D341Med (cell line): ENCODE measurements around the gene SMKR1.
"Not testable (repeated sequence)": the region's sequence is repeated elsewhere in the genome, so short reads cannot be mapped to it uniquely, and the experiment has no call there.

Experiments
- DNase-seq: peaks from one replicate; pipeline ENCODE4 v3.0.0; 2012; ENCODE audit warnings: low spot score

Gene SMKR1

GRCh38 chr7:129482781-129483180, 19.6 kb upstream of the SMKR1 start:
- DNase-seq, result no peak

DNA sequence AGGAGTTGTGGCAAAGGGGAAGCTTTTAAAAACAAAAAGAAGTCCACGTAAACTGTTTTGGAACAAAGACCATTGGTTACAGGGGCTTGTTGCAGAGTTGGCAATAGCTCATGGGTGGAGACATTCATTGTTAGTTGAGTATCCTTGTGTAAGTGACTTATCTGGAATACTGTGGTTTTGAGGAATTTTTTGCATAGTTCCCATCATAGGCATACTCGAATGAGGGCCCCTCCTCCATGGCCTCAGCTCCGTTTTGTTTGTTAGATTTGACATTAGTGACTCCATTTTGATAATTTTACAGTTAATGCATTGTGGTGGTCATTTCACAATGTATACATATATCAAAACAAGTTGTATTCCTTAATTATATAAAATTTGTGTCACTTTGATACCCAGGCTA, 12.8 kb upstream of the SMKR1 start:
- no peak for DNase-seq

GRCh38 chr7:129492391-129492790, 9.9 kb upstream of the SMKR1 start:
- no peak for DNase-seq

DNA sequence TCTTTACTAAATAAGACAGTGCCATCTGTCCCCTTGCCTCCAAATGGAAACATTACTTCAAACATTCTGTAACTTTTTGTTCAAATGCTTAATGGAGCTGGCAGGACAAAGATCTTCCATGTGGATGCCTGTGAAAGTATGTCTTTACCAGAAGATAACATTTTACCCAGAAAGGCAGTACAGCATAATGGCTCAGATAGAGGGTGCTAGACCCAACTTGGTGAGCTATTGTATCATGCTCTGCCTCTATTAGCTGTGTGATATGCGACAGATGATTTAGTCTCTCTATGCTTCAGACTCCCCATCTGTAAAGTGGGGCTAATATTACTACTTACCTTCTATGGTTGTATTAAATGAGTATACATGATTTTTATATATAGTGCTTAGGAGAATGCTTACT, 8.8 kb upstream of the SMKR1 start:
- DNase-seq, result no peak

GRCh38 chr7:129494041-129494440, 8.3 kb upstream of the SMKR1 start:
- no peak for DNase-seq

DNA sequence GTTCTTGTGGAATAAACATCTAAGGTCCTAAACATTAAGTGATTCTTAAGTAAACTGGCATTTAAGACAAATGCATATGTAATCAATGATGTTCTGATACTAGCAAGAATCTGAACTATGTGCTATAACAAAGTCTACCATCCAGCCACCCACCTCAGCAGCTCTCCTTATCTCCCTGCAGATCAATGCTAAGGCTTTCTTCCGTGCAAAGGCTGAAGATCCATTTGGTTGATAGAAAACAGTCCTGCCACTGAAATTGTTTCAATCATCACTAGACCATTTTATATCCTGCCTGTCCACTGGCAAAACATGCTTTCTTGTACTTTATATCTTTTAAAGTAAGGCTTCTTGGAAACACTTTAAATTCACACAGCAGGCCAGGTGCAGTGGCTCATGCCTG, 6.3 kb upstream of the SMKR1 start:
- DNase-seq, result no peak

GRCh38 chr7:129496653-129497052, 5.7 kb upstream of the SMKR1 start:
- no peak for DNase-seq

DNA sequence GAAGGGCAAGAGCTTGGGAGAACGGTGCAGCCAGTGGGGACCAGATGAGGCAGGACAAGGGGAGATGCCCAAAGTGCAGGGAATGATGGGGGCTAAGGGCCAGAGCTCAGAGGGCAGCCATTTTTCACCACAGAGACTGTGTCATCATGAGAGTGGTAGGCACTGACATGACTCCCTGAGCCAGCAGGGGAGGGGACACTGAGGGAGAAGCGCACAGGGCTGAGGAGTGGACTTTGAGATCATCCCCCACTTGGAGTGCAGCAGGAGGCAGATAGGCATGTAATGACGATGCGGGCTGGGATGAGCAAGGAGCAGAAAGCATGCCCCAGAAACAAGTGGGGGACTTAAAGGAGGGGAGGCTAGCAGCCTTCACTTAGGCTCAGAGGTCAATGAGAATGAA, 5.2 kb upstream of the SMKR1 start:
- DNase-seq, result no peak

DNA sequence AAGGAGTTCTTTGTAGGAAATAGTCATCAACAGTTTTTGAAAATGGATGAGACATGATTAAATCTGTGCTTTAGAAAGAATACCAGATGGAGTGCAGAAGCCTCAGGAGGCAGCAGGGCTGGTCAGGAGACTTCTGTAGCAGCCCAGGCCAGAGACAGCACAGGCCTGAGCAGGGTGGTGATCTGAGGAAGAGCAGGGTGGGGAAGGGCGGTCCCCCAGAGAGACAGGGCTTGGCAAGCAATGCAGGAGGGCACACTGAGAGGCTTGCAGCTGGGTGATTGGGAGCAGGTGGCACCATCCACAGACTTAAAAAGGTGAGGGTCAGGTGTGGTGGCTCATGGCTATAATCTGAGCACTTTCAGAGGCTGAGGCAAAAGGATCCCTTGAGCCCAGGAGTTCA, 4.3 kb upstream of the SMKR1 start:
- DNase-seq, result no peak

- DNase-seq, result no peak
Observed at GRCh38 chr7:129499999-129500398, 2.3 kb upstream of the SMKR1 start.

GRCh38 chr7:129502708-129503685, 666 bp downstream of the SMKR1 start:
- no peak for DNase-seq

DNA sequence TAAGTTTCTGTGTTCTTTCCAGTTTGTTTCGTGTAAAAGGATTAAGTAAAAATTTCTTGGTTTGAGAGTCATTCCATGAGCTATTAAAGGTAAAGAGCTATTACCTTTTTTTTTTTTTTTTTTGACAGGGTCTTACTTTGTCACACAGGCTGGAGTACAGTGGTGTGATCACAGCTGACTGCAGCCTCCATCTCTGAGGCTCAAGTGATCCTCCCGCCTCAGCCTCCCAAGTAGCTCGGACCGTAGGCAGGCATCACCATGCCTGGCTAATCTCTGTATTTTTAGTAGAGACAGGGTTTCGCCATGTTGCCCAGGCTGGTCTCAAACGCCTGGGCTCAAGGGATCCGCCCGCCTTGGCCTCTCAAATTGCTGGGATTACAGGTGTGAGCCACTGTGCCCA, 1.4 kb downstream of the SMKR1 start:
- DNase-seq, result no peak

GRCh38 chr7:129512192-129512591, 9.9 kb downstream of the SMKR1 start:
- DNase-seq, result no peak

GRCh38 chr7:129513546-129513945, 11.2 kb downstream of the SMKR1 start:
- no peak for DNase-seq

DNA sequence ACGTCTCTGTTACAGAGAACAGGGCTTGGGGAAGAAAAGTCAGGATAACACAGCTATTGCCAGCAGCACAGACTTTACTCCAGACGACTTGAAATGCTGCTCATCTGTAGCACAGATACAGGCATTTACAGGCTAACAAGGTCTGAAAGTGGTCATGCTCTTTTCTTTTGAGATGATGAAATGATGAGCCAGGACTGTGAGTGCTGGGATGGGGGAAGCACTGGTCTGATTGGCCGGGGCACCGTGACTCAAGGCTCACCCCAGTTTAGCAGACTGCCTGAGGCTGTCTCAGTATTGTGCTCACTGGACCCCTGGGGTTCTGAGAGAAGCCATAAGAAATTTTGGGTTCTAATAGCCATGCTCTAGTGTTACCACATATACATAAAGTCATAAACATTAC, 12.4 kb downstream of the SMKR1 start:
- DNase-seq, result no peak

DNA sequence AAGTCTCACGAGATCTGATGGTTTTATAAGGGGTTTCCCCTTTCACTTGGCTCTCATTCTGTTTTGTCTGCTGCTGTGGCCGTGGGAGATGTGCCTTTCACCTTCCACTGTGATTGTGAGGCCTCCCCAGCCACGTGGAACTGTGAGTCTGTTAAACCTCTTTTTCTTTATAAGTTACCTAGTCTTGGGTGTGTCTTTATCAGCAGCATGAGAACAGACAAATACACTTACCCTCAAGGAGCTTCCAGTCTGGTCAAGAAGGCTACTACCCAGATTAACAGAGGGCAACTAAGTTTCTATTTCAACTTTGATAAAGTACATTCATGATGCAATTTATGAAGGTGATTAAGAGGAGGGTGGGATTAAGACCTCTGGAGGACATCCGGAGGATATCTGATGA, 13.1 kb downstream of the SMKR1 start:
- no peak for DNase-seq

- DNase-seq, result no peak
Observed at GRCh38 chr7:129517931-129518330, 15.6 kb downstream of the SMKR1 start.

DNA sequence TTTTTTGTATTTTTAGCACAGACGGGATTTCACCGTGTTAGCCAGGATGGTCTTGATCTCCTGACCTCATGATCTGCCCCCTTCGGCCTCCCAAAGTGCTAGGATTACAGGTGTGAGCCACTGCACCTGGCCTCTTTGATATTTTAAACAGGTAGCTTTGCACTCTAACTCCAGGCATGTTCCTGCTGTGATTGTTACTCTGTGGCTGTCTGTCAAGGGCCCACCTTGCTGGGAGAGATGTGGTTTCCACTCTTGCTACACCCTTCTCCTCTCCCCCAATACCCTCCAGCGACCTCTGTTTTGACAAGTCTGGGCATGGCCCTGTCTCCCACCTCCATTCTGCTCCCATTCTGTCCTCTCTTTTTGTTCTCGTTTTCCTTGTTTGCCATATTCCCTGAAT, 17.1 kb downstream of the SMKR1 start:
- DNase-seq, result no peak

DNA sequence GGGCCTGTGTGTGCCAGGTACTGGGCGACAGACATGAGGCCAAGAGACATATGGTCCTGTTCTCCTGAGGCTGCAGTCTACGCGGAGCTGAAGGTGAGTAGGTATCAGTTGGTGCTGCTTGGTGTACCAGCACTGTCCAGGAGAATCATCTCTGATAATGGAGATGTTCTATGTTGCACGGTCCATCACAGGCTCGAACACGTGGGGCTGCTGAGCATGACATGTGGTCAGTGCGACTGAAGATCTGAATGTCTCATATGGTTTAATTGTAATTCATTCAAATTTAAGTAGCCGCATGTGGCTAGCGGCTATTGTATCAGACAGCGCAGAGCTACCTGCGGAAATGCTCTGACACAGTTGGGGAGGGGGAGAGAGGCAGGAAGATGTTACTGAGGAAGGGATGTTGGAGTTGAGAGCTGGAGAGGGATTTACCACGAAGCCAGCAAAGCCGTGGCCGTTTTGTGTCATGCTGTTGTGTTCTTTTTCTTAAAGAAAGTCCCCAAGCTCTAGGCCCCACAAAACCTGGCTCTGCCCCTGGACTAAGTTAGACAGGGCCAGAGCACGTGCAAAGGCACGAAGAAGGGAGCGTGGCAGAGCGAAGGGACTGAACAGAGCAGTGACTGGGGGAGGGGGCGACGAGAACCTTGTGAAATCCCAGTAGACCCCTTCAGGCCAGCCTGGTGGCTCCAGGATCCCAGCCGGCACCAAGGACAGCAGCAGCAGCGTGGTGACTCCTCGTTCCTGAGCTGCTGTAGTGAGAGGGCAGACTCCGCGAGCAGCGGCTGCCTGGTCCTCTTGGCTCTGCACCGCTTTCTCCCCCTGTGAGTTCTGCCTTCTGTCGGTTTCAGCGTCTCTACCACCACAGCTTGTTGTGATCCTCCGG, 20.0 kb downstream of the SMKR1 start:
- DNase-seq, result no peak

GRCh38 chr7:129522971-129523340, 20.6 kb downstream of the SMKR1 start:
- no peak for DNase-seq

DNA sequence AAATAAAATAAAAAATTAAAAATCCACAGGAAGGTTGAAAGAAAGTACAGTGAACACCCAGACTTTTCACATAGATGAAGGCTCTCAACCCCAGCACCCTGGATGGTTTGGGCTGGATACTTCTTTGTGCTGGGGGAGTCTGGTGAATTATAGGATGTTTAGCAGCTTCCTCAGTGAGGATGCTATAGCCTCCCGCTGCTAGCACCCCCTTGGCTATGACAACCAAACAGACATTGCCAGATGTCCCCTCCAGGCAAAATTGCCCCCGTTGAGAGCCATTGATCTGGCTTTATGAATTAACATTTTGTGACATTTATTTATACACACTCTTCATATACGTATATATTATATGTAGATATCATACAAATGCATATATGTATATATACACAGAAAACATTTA, 21.6 kb downstream of the SMKR1 start:
- DNase-seq, result no peak

GRCh38 chr7:129524405-129524804, 22.1 kb downstream of the SMKR1 start:
- DNase-seq, result not testable (repeated sequence)

DNA sequence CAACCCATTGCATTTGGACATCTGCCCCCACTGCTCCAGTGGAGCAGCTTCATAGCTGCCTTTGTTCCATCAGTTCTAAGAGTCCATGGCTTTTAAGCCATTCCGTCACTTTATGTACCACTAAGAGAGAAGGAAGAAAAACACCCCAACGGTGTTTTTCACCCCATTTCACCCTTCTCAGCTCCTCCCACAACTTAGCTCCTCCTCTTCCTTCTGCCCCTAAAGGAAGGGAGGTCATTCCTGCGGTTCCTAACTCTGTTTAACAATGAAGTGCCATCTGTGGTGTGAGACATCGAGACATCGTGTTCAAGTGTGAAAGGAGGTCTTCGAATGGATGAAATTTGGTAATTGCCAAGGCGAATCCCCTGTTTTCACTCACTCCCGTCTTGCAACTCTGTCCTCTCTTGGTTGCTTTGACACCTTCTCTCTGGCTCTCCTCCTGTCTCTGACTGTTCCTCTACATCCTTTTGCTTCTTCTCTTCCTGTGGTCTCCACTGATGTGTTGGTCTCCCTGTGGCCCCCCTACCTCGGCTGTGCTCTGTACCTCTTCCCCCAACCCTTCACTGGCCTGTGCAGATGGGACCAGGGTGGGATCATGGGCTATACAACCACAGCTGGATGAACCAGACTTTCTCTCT, 23.0 kb downstream of the SMKR1 start:
- no peak for DNase-seq
